Endodermal cell (in vitro differentiated cells): Measurements from ENCODE around the gene SPAG16. TPM values are rescaled to one million over a fixed set of nuclear protein-coding genes. Genes with fewer than 3 reads are reported as not detected.

Source experiments
- DNase-seq: peaks from one replicate; pipeline ENCODE4 v3.0.0-alpha.2; 2017
- H3K27ac ChIP-seq: 2 replicates; pipeline ENCODE4 v1.5.1; 2013; ENCODE audit warnings: mild to moderate bottlenecking, low read depth, low read length, moderate library complexity
- H3K27me3 ChIP-seq: 2 replicates; pipeline ENCODE4 v1.6.1; 2013; ENCODE audit warnings: mild to moderate bottlenecking, low read length, moderate library complexity; ENCODE audit not compliant: insufficient read depth, control insufficient read depth, poor library complexity, severe bottlenecking
- H3K36me3 ChIP-seq: 2 replicates; pipeline ENCODE4 v1.7.0; 2013; ENCODE audit warnings: mild to moderate bottlenecking, low read length, moderate library complexity; ENCODE audit not compliant: control insufficient read depth, insufficient read depth
- H3K4me1 ChIP-seq: one replicate; pipeline ENCODE4 v1.7.0; 2013; ENCODE audit warnings: low read length; ENCODE audit not compliant: control insufficient read depth, insufficient read depth
- H3K4me3 ChIP-seq: 2 replicates; pipeline ENCODE4 v1.5.1; 2013; ENCODE audit warnings: mild to moderate bottlenecking, low read length, moderate library complexity
- H3K9ac ChIP-seq: 2 replicates; pipeline ENCODE4 v1.6.1; 2013; ENCODE audit warnings: mild to moderate bottlenecking, low read length, moderate library complexity; ENCODE audit not compliant: poor library complexity, severe bottlenecking; ENCODE audit errors: extremely low read depth
- H3K9me3 ChIP-seq: 2 replicates; pipeline ENCODE4 v1.6.1; 2013; ENCODE audit warnings: mild to moderate bottlenecking, low read length, moderate library complexity; ENCODE audit not compliant: control insufficient read depth
- H3K27ac Mint-ChIP-seq: 2 replicates; pipeline ENCODE4 v1.8.0; 2020; ENCODE audit warnings: mixed read lengths
- H3K27me3 Mint-ChIP-seq: 2 replicates; pipeline ENCODE4 v1.8.0; 2021; ENCODE audit warnings: mild to moderate bottlenecking, mixed read lengths; ENCODE audit not compliant: insufficient read depth
- H3K36me3 Mint-ChIP-seq: 2 replicates; pipeline ENCODE4 v1.8.0; 2020; ENCODE audit warnings: low read depth, mixed read lengths
- H3K4me1 Mint-ChIP-seq: 2 replicates; pipeline ENCODE4 v1.8.0; 2020; ENCODE audit warnings: mixed read lengths
- H3K4me3 Mint-ChIP-seq: 2 replicates; pipeline ENCODE4 v1.8.0; 2020; ENCODE audit warnings: mild to moderate bottlenecking, moderate library complexity, mixed read lengths
- H3K9me3 Mint-ChIP-seq: 2 replicates; pipeline ENCODE4 v1.8.0; 2020; ENCODE audit warnings: mild to moderate bottlenecking, mixed read lengths
- WGBS, 2 experiments: methylation state at CpG; one replicate each; pipeline versions ENCODE4 v1.1.5 to v1.1.7; 2013; ENCODE audit warnings: missing lambda C conversion rate in 2 of 2, mixed read lengths in 1 of 2; ENCODE audit not compliant: insufficient coverage in 1 of 2, insufficient read length in 1 of 2; 5-methylcytosine and 5-hydroxymethylcytosine counted together
- total RNA-seq, 2 donors: library from RNA; stranded (reverse); fragmentation: NEBNext Ultra II Directional in 1 of 2; extraction: Animal tissue kit (Norgen Biotek cat#: 25700) in 1 of 2; gene quantifications; 2 replicates in 1 of 2; 3 replicates in 1 of 2; pipeline ENCODE4 v1.2.1, GENCODE V29; 2021
- TF ChIP-seq, protein P1 (sequence below): fragments of 200-600 bp; sonication (generic); conservative IDR thresholded peaks from 2 replicates; pipeline ENCODE4 v1.5.0; 2021; ENCODE audit warnings: antibody characterized with exemption, mild to moderate bottlenecking

Gene SPAG16
- total RNA-seq, 2 donors from 2014 or later, result 27.8 to 38.2 TPM

GRCh38 chr2:214311031-214311533, 1026.8 kb downstream of the SPAG16 start:
- Histone ChIP-seq H3K36me3 (no peaks in the 10 kb centered on the region), H3K9ac (no peak overlapping the region), H3K27ac (no peak overlapping the region), H3K27me3 (no peaks in the 10 kb centered on the region), H3K4me3 (no peak overlapping the region), H3K9me3 (no peaks in the 10 kb centered on the region), H3K4me1 (no peaks in the 10 kb centered on the region)
- Mint-ChIP-seq H3K4me3 (no peak overlapping the region), H3K9me3 (peaks cover 12% of the 10 kb centered on the region), H3K4me1 (no peaks in the 10 kb centered on the region), H3K36me3 (no peaks in the 10 kb centered on the region), H3K27me3 (no peaks in the 10 kb centered on the region), H3K27ac (no peak overlapping the region)
- TF ChIP-seq, protein P1, sequence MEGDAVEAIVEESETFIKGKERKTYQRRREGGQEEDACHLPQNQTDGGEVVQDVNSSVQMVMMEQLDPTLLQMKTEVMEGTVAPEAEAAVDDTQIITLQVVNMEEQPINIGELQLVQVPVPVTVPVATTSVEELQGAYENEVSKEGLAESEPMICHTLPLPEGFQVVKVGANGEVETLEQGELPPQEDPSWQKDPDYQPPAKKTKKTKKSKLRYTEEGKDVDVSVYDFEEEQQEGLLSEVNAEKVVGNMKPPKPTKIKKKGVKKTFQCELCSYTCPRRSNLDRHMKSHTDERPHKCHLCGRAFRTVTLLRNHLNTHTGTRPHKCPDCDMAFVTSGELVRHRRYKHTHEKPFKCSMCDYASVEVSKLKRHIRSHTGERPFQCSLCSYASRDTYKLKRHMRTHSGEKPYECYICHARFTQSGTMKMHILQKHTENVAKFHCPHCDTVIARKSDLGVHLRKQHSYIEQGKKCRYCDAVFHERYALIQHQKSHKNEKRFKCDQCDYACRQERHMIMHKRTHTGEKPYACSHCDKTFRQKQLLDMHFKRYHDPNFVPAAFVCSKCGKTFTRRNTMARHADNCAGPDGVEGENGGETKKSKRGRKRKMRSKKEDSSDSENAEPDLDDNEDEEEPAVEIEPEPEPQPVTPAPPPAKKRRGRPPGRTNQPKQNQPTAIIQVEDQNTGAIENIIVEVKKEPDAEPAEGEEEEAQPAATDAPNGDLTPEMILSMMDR, result peak; percentile 81
- DNase-seq, result peak; percentile 77
- 88 to 95% methylated on average over 4 to 7 of the region's 7 CpGs for WGBS, 2 experiments

GRCh38 chr2:214311931-214312749, 1027.9 kb downstream of the SPAG16 start:
- Mint-ChIP-seq H3K27me3 (no peaks in the 10 kb centered on the region), H3K27ac (no peak overlapping the region), H3K9me3 (peaks cover 4% of the 10 kb centered on the region), H3K4me1 (no peaks in the 10 kb centered on the region), H3K36me3 (no peaks in the 10 kb centered on the region), H3K4me3 (no peak overlapping the region)
- Histone ChIP-seq H3K27ac (no peak overlapping the region), H3K9ac (no peak overlapping the region), H3K27me3 (no peaks in the 10 kb centered on the region), H3K4me3 (no peak overlapping the region), H3K4me1 (no peaks in the 10 kb centered on the region), H3K9me3 (no peaks in the 10 kb centered on the region), H3K36me3 (no peaks in the 10 kb centered on the region)
- DNase-seq, result no peak
- no CpG with 5 or more reads among the region's 3 CpGs for WGBS, 2 experiments
- TF ChIP-seq, protein P1, result no peak

DNA sequence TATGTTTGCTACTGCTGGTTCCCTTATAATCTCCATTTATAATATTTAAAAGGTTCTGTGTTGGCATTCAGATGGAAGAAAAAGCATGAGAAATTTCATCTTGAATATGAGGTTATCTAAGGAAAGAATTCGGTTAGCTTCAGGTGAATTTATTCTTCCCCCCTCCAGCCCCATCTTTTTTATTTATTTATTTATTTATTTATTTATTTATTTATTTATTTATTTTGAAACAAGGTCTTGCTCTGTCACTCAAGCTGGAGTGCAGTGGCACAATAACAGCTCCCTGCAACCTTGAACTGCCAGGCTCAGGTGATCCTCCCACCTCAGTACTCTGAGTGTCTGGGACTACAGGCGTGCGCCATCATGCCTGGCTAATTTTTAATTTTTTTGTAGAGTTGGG, 1031.1 kb downstream of the SPAG16 start:
- H3K9ac ChIP-seq, result no peak overlapping the region
- H3K36me3 ChIP-seq, result no peaks in the 10 kb centered on the region
- WGBS, 2 experiments, result 88 to 100% methylated on average over 2 of the region's 3 CpGs
- Mint-ChIP-seq H3K4me3 (no peak overlapping the region), H3K27me3 (no peaks in the 10 kb centered on the region), H3K27ac (no peak overlapping the region), H3K9me3 (peaks cover 1% of the 10 kb centered on the region), H3K4me1 (no peaks in the 10 kb centered on the region), H3K36me3 (no peaks in the 10 kb centered on the region)
- DNase-seq, result no peak
- H3K27ac ChIP-seq, result no peak overlapping the region
- H3K9me3 ChIP-seq, result no peaks in the 10 kb centered on the region
- H3K27me3 ChIP-seq, result no peaks in the 10 kb centered on the region
- H3K4me3 ChIP-seq, result no peak overlapping the region
- no peaks in the 10 kb centered on the region for H3K4me1 ChIP-seq
- TF ChIP-seq, protein P1, result no peak
